ENCODE data around the gene ADAM33.

ADAM33 gene

DNA sequence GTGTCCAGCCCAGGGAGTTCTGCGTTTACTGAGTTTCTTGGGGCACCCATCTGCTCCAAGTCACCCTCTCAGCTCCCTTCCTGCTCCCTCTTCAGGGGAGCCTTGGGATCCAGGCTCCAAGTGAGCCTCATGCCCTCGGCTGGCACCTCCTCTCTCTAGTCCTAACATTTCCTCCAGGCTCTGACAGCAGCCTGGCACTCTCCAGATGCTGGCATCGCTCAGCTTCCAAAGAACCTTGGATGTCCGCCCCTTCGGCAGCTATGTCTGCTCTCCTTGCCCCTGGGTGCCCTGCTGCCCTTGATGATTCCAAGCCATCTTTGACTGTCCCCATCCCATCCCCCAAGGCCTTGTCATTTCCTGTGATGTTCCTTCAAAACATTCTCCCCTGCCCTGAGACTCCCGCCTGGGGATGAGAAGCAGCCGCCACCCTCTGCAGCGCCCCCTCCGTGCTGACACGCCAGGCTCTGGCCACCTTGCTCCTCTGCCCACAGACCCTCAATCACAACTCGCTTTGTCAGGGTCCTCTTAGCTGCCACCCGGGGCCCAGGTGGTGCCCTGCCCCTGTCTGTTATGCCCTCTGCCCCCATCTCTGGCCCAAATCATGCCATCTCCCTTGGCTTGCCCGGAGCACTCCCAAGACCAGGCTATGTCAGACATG is 12.0 kb downstream of the ADAM33 start:
- Histone ChIP-seq H3K27me3 (ENCODE audit: control insufficient read depth, insufficient read depth, low read length, poor library complexity, severe bottlenecking) (no peaks in the 10 kb centered on the region), H3K4me1 (ENCODE audit: control insufficient read depth, insufficient read depth, low read length) (no peaks in the 10 kb centered on the region), H3K4me3 (ENCODE audit: insufficient read depth, low read depth, low read length) (no peak overlapping the region), H3K9me3 (ENCODE audit: control insufficient read depth, low read length) (no peaks in the 10 kb centered on the region), H3K27ac (ENCODE audit: insufficient read depth, low read depth, low read length, poor library complexity, severe bottlenecking) (no peak overlapping the region), H3K36me3 (ENCODE audit: control insufficient read depth, insufficient read depth, low read length) (no peaks in the 10 kb centered on the region)
- 87 to 92% methylated on average over 13 of the region's 13 CpGs for WGBS, 2 experiments

DNA sequence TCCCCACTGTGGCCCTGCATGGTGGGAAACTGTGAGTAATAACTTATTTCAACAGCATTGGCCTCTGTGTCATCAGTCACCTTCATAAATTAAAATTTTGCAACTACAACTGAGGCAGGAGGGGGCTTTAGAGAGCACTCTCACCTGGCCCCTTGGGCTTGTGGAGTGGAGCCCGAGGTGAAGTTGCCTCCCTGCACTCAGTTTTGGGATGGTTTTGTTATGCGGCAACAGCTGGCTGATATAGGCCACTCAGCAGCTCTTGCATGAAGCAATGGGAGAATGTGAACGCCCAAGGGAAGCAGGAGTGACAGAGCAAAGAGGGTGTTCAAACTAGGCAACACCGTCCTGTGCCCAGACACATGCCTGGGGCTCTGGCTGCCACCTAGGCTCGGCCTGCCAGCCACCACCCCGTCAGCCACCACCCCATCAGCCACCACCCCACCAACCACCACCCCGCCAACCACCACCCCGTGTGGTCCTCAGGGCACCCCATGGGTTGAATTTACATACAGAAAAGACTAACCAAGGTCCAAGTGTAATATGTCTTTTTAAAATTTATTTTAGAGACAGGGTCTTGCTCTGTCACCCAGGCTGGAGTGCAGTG is 14.3 kb downstream of the ADAM33 start:
- Histone ChIP-seq H3K27me3 (ENCODE audit: control insufficient read depth, insufficient read depth, low read length, poor library complexity, severe bottlenecking) (peaks cover 10% of the 10 kb centered on the region), H3K4me3 (ENCODE audit: insufficient read depth, low read depth, low read length) (no peak overlapping the region), H3K4me1 (ENCODE audit: control insufficient read depth, insufficient read depth, low read length) (no peaks in the 10 kb centered on the region), H3K27ac (ENCODE audit: insufficient read depth, low read depth, low read length, poor library complexity, severe bottlenecking) (no peak overlapping the region), H3K9me3 (ENCODE audit: control insufficient read depth, low read length) (no peaks in the 10 kb centered on the region), H3K36me3 (ENCODE audit: control insufficient read depth, insufficient read depth, low read length) (no peaks in the 10 kb centered on the region)
- WGBS, 2 experiments = 85 to 97% methylated on average over 7 to 8 of the region's 8 CpGs

DNA sequence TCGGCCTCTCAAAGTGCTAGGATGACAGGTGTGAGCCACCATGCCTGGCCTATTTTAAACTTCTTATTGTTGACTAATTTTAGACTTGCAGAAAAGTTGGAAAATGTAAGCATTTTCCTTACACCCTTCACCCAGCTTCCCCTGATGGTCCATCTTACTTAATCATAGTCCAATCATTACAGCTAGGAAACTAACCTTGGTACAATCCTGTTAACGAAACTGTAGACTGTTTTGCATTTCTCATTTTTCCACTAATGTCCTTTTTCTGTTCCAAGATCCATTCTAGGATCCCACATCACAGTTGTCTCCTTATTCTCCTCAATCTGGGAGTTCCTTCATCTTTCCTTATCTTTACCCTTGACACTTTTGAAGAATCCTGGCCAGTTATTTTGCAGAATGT is 18.0 kb downstream of the ADAM33 start:
- Histone ChIP-seq H3K4me1 (ENCODE audit: control insufficient read depth, insufficient read depth, low read length) (peaks cover under 1% of the 10 kb centered on the region), H3K27me3 (ENCODE audit: control insufficient read depth, insufficient read depth, low read length, poor library complexity, severe bottlenecking) (peaks cover 44% of the 10 kb centered on the region), H3K36me3 (ENCODE audit: control insufficient read depth, insufficient read depth, low read length) (no peaks in the 10 kb centered on the region), H3K9me3 (ENCODE audit: control insufficient read depth, low read length) (no peaks in the 10 kb centered on the region), H3K27ac (ENCODE audit: insufficient read depth, low read depth, low read length, poor library complexity, severe bottlenecking) (no peak overlapping the region), H3K4me3 (ENCODE audit: insufficient read depth, low read depth, low read length) (no peak overlapping the region)
- WGBS, 2 experiments = 90 to 95% methylated on average over 2 of the region's 2 CpGs

DNA sequence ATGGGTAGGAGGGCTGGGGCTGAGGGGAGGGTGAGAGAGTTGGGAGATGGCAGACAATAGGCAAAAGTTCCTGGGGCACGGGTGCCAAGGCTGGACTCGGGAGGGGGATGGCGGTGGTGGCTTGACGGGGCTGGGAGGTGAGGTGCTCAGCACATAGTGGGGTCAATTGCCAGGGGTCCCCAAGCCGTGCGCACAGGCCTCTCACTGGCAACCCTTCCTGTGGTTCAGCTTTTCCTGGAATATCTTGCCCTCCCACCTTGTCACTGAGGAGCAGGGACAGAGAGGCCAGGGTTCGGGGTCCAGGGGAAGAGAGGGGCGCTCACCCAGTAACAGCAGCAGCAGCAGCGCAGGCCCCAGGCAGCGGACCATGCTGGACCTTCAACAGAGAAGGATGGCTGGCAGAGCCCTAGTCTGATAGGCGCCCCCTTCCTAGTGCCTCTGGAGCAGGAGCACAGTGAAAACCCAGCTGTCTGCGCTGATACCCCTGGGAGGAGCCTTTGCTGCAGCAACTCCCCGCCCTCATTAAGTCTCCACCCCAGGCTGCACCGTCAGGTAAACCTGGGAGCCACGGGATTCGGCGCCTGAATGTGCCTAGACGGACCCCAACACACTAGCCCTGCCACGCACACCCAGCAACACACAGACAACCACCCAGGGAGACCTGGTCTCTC is 18.6 kb downstream of the ADAM33 start, which contains the start of gene GFRA4:
TSS of gene GFRA4 (minus strand) at position 369 of the 671 bp plus-strand sequence. CDS start at position 369, 0 bp downstream.
- Histone ChIP-seq H3K27me3 (ENCODE audit: control insufficient read depth, insufficient read depth, low read length, poor library complexity, severe bottlenecking) (peaks cover 44% of the 10 kb centered on the region), H3K27ac (ENCODE audit: insufficient read depth, low read depth, low read length, poor library complexity, severe bottlenecking) (no peak within 1 kb of the TSS), H3K9me3 (ENCODE audit: control insufficient read depth, low read length) (no peaks in the 10 kb centered on the region), H3K36me3 (ENCODE audit: control insufficient read depth, insufficient read depth, low read length) (no peaks in the 10 kb centered on the region), H3K4me1 (ENCODE audit: control insufficient read depth, insufficient read depth, low read length) (peaks cover 8% of the 10 kb centered on the region), H3K4me3 (ENCODE audit: insufficient read depth, low read depth, low read length) (no peak within 1 kb of the TSS)
- 67 to 71% methylated on average over 19 of the region's 19 CpGs for WGBS, 2 experiments

DNA sequence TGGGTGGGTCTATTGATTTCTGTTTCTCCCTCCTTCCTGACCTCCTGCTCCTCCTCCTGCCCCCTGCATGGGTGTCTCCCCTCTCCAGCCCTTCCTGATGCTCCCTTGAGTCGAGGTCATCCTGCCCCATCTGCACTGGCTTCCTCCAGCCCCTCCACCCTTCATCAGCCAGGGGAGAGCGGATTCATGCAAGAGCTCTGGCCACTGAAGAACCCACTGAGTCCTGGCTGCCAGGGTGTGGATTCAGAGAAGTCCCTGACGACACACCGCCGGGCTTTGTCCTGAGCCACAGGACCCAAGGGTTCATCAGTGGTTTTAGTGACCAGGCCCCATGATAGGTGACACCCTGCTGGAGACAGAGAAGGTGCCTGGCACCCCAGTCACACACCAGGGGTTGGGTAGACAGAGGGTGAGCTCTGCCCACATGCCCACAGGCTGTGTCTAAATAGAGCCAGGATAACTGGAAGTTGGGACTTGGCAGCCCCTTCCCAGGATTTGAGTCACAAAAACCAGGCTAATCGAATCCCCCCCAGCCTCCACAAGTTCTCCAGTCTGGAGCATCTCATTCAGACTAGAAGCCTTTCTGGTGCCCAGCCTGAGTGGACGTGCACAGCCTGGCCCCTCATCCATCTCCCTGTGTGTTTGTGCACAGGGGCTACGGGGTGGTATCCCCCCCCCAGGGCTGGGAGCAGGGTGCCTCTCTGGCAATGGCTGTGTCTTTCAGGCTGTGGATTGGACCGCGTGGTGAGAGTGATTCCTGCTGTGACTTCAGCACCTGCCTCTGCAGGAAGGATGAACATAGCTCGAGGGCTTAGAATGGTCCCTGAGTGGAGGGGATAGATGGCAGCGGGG is 19.8 kb downstream of the ADAM33 start:
- WGBS, 2 experiments = 80 to 81% methylated on average over 12 of the region's 12 CpGs
- Histone ChIP-seq H3K27me3 (ENCODE audit: control insufficient read depth, insufficient read depth, low read length, poor library complexity, severe bottlenecking) (peaks cover 44% of the 10 kb centered on the region), H3K4me1 (ENCODE audit: control insufficient read depth, insufficient read depth, low read length) (peaks cover 8% of the 10 kb centered on the region), H3K4me3 (ENCODE audit: insufficient read depth, low read depth, low read length) (no peak overlapping the region), H3K27ac (ENCODE audit: insufficient read depth, low read depth, low read length, poor library complexity, severe bottlenecking) (no peak overlapping the region), H3K9me3 (ENCODE audit: control insufficient read depth, low read length) (no peaks in the 10 kb centered on the region), H3K36me3 (ENCODE audit: control insufficient read depth, insufficient read depth, low read length) (no peaks in the 10 kb centered on the region)

DNA sequence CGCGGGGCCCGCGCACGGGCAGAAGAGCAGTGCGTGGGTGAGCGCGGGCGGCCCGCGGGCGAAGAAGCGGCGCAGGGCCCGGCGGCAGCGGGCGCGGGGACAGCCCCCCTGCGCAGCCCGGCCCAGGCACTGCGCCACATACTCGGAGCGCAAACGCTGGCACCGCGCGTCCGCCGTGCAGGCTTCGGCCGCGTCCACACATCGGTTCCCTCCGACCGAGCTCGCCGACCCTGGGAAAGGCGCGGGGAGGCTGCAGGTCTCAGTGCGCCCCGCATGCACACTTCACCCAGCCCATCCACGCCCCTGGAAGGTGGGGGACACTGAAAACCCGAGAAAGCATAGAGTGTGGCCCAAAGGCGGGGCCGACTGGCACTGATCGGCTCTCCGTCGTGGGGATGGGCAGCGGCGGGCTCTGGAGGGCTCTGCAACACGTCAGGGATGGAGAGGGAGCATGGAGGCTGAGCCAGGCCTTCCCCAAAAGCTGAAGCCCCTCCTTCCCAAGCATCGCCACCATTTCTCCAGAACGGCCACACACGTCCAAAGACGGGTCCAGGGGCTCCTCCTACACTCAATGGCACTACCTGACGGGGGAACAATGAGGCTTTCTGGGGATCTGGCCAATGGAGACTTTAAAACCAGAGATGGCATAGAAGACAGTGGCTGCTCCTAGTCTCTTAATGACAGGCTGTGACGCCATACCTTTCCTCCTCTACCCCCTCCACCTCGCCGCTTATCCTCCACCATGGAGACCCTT is 20.6 kb downstream of the ADAM33 start:
- H3K36me3 ChIP-seq (ENCODE audit: control insufficient read depth, insufficient read depth, low read length) = no peaks in the 10 kb centered on the region
- H3K9me3 ChIP-seq (ENCODE audit: control insufficient read depth, low read length) = no peaks in the 10 kb centered on the region
- H3K4me3 ChIP-seq (ENCODE audit: insufficient read depth, low read depth, low read length) = no peak overlapping the region
- H3K27ac ChIP-seq (ENCODE audit: insufficient read depth, low read depth, low read length, poor library complexity, severe bottlenecking) = no peak overlapping the region
- WGBS, 2 experiments = 32 to 35% methylated on average over 60 of the region's 60 CpGs
- H3K27me3 ChIP-seq (ENCODE audit: control insufficient read depth, insufficient read depth, low read length, poor library complexity, severe bottlenecking) = peaks cover 44% of the 10 kb centered on the region
- peaks cover 8% of the 10 kb centered on the region for H3K4me1 ChIP-seq (ENCODE audit: control insufficient read depth, insufficient read depth, low read length)

DNA sequence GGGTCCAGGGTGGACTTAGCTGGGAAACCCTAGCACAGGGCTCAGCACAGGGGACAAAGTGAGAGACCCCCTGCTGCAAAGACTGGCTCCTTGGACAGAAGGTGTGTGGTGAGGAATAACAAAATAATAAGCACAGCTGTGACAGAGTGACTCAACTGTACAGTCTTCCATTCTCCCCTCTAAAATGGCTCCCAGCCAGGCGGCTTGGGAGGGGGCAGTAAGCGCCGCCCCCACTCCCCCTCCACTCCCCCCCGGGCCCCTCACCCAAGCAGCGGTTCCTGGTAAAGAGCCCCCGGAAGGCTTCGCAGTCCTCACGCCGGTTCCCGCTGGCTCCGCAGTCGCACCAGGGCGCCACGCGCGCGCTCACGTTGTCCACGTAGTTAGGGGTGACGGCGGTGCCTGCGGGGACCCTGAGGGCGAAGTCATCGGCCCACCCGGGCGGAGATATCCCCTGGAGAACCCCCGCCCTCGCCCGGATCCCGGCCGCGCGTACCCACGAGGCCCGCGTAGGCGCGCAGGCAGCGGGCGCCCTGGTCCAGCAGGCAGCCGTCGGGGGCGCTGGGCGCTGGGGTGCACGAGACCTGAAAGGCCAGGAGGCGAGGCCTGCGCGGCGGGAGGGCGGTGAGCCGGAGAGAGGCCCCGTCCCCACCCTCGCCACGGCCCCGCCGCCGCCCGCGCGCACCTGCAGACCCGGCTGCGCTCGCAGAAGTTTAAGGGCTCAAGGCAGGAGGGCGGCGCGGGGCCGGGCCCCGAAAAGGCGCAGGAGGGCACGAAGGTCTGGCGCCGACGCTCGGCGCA is 21.3 kb downstream of the ADAM33 start:
- 22 to 24% methylated on average over 74 to 75 of the region's 75 CpGs for WGBS, 2 experiments
- Histone ChIP-seq H3K4me3 (ENCODE audit: insufficient read depth, low read depth, low read length) (peak overlapping the region; percentile 23), H3K27me3 (ENCODE audit: control insufficient read depth, insufficient read depth, low read length, poor library complexity, severe bottlenecking) (peaks cover 44% of the 10 kb centered on the region), H3K9me3 (ENCODE audit: control insufficient read depth, low read length) (no peaks in the 10 kb centered on the region), H3K36me3 (ENCODE audit: control insufficient read depth, insufficient read depth, low read length) (no peaks in the 10 kb centered on the region), H3K4me1 (ENCODE audit: control insufficient read depth, insufficient read depth, low read length) (peaks cover 8% of the 10 kb centered on the region), H3K27ac (ENCODE audit: insufficient read depth, low read depth, low read length, poor library complexity, severe bottlenecking) (no peak overlapping the region)

DNA sequence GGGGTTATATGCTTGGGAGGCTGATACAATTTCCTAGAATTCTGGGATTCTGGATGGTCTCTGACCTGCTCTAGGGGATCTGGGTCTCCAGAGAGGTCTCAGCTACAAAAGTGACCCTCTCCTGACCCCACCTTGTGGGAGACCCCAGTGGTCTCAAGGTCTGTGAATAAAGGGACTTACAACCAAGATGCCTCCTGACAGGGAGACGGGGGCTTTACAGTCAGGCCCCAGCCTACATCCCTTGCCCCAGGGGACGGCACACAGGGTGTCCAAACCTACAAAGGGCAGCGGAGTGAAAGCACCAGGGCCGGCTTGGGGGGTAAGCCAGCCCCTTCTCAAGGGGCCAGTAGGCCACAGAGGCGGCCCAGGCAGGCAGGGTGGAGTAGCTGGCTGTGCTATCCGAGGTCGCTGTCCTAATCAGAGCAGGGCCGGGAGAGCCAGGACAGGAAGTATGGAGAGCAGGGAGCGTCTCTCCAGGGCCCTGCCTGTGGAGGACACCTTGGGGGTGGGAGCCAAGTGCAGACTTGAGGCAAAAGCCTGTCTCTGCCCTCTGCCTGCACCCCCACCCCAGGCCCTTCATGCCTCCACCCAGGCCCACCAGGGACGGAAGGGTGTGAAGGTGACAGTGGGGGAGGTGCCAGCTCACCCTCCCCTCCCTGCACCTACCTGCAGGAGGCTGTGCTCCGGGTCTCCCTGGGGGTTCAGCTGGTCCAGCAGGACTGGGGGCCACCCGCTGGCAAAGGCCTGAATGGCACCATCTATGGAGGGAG is 22.1 kb downstream of the ADAM33 start:
- H3K9me3 ChIP-seq (ENCODE audit: control insufficient read depth, low read length) = no peaks in the 10 kb centered on the region
- no peak overlapping the region for H3K27ac ChIP-seq (ENCODE audit: insufficient read depth, low read depth, low read length, poor library complexity, severe bottlenecking)
- WGBS, 2 experiments = 83 to 85% methylated on average over 12 of the region's 12 CpGs
- H3K36me3 ChIP-seq (ENCODE audit: control insufficient read depth, insufficient read depth, low read length) = no peaks in the 10 kb centered on the region
- H3K4me3 ChIP-seq (ENCODE audit: insufficient read depth, low read depth, low read length) = no peak overlapping the region
- H3K27me3 ChIP-seq (ENCODE audit: control insufficient read depth, insufficient read depth, low read length, poor library complexity, severe bottlenecking) = peaks cover 44% of the 10 kb centered on the region
- H3K4me1 ChIP-seq (ENCODE audit: control insufficient read depth, insufficient read depth, low read length) = peaks cover 8% of the 10 kb centered on the region

All from ectodermal cell (in vitro differentiated cells).